ENCODE data around the gene XPNPEP1. TPM values are rescaled to one million over a fixed set of nuclear protein-coding genes. Genes with fewer than 3 reads are reported as not detected.

XPNPEP1 gene
- 100 to 1,000 TPM in 1 of 2 donors, 10 to 100 TPM in 1; 77.9 to 118 TPM for total RNA-seq

DNA sequence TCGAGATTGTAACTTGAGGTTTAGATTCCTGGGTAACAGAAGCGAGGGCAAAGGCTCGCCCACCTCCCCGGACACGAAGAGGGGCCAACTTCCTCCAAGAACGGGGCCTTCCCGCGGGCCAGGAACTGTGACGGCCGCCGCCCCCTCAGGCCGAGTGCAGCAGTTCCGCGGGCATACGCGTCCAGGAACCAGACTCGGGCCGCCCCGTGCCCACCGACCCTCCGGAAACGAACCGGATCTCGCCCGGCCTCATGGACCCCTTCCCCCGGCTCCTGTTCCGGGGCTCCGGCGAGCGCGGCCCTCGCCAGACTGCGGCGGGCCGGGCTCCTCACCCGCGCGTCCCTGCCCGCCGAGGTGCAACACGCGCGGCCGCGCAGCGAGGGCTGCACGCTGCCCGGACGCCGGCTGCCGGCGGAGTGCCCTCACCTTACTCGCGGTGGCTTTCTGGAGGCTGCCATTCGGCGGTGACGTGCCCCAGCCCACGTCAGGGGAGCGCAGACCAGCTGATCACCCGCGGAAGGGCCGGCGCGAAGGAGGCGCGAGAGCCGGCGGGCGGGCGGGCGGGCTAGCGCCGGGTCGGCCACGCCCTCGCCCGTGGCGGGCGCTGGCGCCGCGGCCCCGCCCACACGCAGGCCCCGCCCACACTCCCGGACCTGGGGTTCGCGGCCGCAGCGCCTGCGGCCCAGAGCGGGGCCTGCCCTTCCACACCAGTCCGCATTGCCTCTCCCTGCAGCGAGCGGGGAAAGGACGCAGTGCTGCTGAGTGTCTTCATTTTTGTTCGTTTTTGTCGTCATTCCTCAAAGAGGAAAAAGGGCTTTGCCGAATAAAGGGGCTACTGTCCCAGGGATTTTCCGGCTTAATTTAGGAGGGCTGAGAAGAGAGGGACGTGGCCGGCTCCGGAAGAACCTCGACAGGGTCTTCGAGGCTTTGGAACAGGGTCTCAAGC, at the start of gene XPNPEP1:
TSS of gene XPNPEP1 (minus strand) at position 536 of the 946 bp plus-strand sequence. CDS start at position 458, 78 bp downstream.
- peaks cover 15 to 21% of the 10 kb centered on the region in 2 donors for H3K36me3 Mint-ChIP-seq
- no peaks in the 10 kb centered on the region for H3K9me3 Mint-ChIP-seq
- ATAC-seq (peak; percentile 92 to 97), DNase-seq (ENCODE audit: low spot score in 2 of 2) (peak; percentile 78 to 87)
- peak within 1 kb of the TSS; percentile 92 to 94 for H3K27ac Mint-ChIP-seq

DNA sequence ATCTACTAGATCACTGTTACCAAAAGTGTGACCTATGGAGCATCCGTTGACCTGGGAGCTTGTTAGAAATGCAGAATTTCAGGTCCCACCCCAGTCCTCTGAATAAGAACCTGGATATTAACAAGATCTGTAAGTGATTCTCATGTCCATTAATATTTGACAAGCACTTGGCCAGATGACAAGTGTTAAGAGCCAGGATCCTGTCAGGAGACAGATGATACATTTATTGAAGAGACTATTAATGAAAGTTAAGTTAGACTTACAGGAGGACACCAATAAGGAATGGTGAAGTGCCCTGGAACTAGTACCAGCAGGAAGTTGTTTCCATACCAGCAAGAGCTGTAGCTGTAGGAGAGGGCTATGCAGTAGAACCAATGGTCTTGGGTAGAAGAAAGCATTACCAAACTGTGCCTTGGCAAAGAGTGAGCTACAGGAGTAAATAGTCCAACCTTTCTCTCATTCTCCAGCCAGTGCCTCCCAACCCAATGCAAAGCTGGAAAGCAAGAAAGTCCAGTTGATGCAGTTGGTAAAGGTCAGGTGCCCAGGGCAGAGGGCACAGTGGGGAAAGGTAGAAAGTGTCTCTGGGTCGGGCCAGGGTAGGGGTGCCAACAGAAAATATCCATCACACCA, 49.2 kb upstream of the XPNPEP1 start:
- ATAC-seq (no peak), DNase-seq (ENCODE audit: low spot score in 2 of 2) (no peak)
- no peak overlapping the region for H3K27ac Mint-ChIP-seq
- no peaks in the 10 kb centered on the region for H3K36me3 Mint-ChIP-seq
- H3K9me3 Mint-ChIP-seq = no peaks in the 10 kb centered on the region

GRCh38 chr10:109971634-109972033, 48.3 kb upstream of the XPNPEP1 start:
- ATAC-seq = no peak
- no peaks in the 10 kb centered on the region for H3K9me3 Mint-ChIP-seq
- H3K36me3 Mint-ChIP-seq = no peaks in the 10 kb centered on the region
- DNase-seq (ENCODE audit: low spot score in 2 of 2) = no peak
- no peak overlapping the region for H3K27ac Mint-ChIP-seq

GRCh38 chr10:109969760-109970346, 46.5 kb upstream of the XPNPEP1 start:
- Mint-ChIP-seq H3K9me3 (no peaks in the 10 kb centered on the region), H3K36me3 (no peaks in the 10 kb centered on the region)
- no peak for ATAC-seq

GRCh38 chr10:109968953-109969759, 45.8 kb upstream of the XPNPEP1 start:
- no peak overlapping the region for H3K27ac Mint-ChIP-seq
- no peaks in the 10 kb centered on the region for H3K9me3 Mint-ChIP-seq
- ATAC-seq (no peak), DNase-seq (ENCODE audit: low spot score in 2 of 2) (no peak)
- H3K36me3 Mint-ChIP-seq = no peaks in the 10 kb centered on the region

More at GRCh38 chr10:109969760-109970346, 46.5 kb upstream of the XPNPEP1 start:
- no peak overlapping the region for H3K27ac Mint-ChIP-seq
- DNase-seq (ENCODE audit: low spot score in 2 of 2) = no peak

DNA sequence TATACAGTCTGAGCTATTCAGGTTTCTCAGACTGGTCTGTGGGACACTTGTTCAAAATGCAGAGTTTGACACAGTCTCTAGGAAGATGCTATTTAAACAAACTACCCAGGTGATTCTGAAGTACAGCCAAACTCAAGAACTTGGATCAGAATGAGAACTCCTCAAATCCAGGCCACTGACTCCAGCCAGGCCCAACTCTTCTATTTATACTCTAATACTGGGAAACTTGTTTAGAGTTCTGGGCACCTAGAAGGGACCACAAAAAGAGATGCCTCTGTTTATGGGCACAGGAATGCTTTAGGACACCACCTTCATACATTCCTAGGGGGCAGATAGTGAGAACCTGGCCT, 44.4 kb upstream of the XPNPEP1 start:
- Mint-ChIP-seq H3K27ac (no peak overlapping the region), H3K36me3 (no peaks in the 10 kb centered on the region), H3K9me3 (no peaks in the 10 kb centered on the region)
- DNase-seq (ENCODE audit: low spot score in 2 of 2) (no peak), ATAC-seq (no peak)

GRCh38 chr10:109966961-109967738, 43.8 kb upstream of the XPNPEP1 start:
- no peaks in the 10 kb centered on the region for H3K9me3 Mint-ChIP-seq
- no peak for DNase-seq (ENCODE audit: low spot score in 2 of 2)
- H3K36me3 Mint-ChIP-seq = no peaks in the 10 kb centered on the region
- ATAC-seq = no peak
- H3K27ac Mint-ChIP-seq = no peak overlapping the region

DNA sequence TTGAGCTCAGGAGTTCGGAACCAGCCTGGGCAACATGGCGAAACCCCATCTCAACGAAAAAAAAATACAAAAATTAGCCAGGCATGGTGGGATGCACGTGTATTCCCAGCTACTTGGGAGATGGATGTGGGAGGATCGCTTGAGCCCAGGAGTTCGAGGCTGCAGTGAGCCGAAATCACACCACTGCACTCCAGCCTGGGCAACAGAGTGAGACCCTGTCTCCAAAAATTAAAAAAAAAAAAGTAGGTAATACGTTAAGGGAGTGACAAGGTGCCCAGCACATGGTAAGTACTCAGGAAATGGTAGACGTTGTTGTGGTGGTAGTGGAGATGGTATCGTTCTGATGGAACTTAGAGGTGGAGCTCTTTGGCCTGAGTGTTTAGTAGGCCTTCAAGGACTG, 41.0 kb upstream of the XPNPEP1 start:
- H3K9me3 Mint-ChIP-seq = no peaks in the 10 kb centered on the region
- ATAC-seq = no peak
- no peaks in the 10 kb centered on the region for H3K36me3 Mint-ChIP-seq

GRCh38 chr10:109963439-109963838, 40.1 kb upstream of the XPNPEP1 start:
- DNase-seq (ENCODE audit: low spot score in 2 of 2) = no peak
- Mint-ChIP-seq H3K36me3 (no peaks in the 10 kb centered on the region), H3K27ac (no peak overlapping the region), H3K9me3 (no peaks in the 10 kb centered on the region)
- no peak for ATAC-seq

More for the DNA sequence above, 41.0 kb upstream of the XPNPEP1 start:
- DNase-seq (ENCODE audit: low spot score in 2 of 2) = no peak
- no peak overlapping the region for H3K27ac Mint-ChIP-seq

- peak in 1 of 2 donors; percentile 32 for ATAC-seq
- no peak overlapping the region for H3K27ac Mint-ChIP-seq
Observed at GRCh38 chr10:109962247-109962646, 38.9 kb upstream of the XPNPEP1 start.

GRCh38 chr10:109961174-109962001, 38.1 kb upstream of the XPNPEP1 start:
- Mint-ChIP-seq H3K36me3 (no peaks in the 10 kb centered on the region), H3K9me3 (peaks cover 0 to 3% of the 10 kb centered on the region in 2 donors), H3K27ac (no peak overlapping the region)
- DNase-seq (ENCODE audit: low spot score in 2 of 2) (no peak), ATAC-seq (no peak)

More at GRCh38 chr10:109962247-109962646, 38.9 kb upstream of the XPNPEP1 start:
- no peak for DNase-seq (ENCODE audit: low spot score in 2 of 2)
- Mint-ChIP-seq H3K36me3 (no peaks in the 10 kb centered on the region), H3K9me3 (no peaks in the 10 kb centered on the region)

DNA sequence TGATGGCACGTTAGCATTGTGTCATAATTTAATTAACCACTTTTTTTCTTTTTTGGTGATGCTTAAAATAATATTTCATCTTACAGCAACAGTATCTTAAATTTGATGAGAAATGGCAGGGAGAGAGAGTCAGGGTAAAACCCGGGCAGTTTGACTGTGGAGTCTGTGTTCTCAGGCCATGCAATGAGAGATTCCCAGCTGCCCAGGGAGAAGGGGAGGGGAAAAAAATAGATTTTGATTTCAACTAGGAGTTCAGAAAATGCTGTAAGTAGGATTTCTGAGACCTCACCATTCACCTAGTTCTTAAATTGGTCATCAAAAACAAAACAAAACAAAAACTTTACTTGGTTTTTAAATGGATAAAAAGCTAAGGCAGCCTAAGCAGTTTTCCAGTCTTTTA, 37.4 kb upstream of the XPNPEP1 start:
- Mint-ChIP-seq H3K36me3 (no peaks in the 10 kb centered on the region), H3K9me3 (peaks cover 0 to 3% of the 10 kb centered on the region in 2 donors), H3K27ac (peak overlapping the region in 1 of 2 donors; percentile 23)
- no peak for ATAC-seq
- DNase-seq (ENCODE audit: low spot score in 2 of 2) = no peak

GRCh38 chr10:109959259-109960145, 36.2 kb upstream of the XPNPEP1 start:
- DNase-seq (ENCODE audit: low spot score in 2 of 2) (no peak), ATAC-seq (no peak)
- no peaks in the 10 kb centered on the region for H3K36me3 Mint-ChIP-seq
- H3K9me3 Mint-ChIP-seq = peaks cover 0 to 3% of the 10 kb centered on the region in 2 donors
- H3K27ac Mint-ChIP-seq = no peak overlapping the region

- no peaks in the 10 kb centered on the region for H3K36me3 Mint-ChIP-seq
- H3K9me3 Mint-ChIP-seq = peaks cover 0 to 3% of the 10 kb centered on the region in 2 donors
- ATAC-seq (no peak), DNase-seq (ENCODE audit: low spot score in 2 of 2) (no peak)
- H3K27ac Mint-ChIP-seq = no peak overlapping the region
Observed at GRCh38 chr10:109958059-109958458, 34.7 kb upstream of the XPNPEP1 start.

All from activated naive CD4-positive, alpha-beta T cell treated with anti-CD3 and anti-CD28 coated beads, Interleukin-2, amount 50 U/mL, for 72 hours (primary cell).